Caki2 (cell line): ENCODE results near the gene SLC24A3. TPM values are rescaled to one million over a fixed set of nuclear protein-coding genes. Genes with fewer than 3 reads are reported as not detected.

Source experiments
- DNase-seq: peaks from one replicate; pipeline ENCODE4 v3.0.0-alpha.2; 2015; ENCODE audit warnings: low read depth
- in situ Hi-C: cut with HindIII; loops from 2 replicates; pipeline ENCODE4 v1.10.0; 2016; ENCODE audit warnings: low sequenced_read_pairs, low pct_unique_long_range_greater_than_20kb, mixed read lengths
- total RNA-seq: library from RNA; depleted of rRNA; stranded (reverse); fragments of >200 nt; shearing (Covaris generic); gene quantifications from 2 replicates; pipeline ENCODE4 v1.2.3, GENCODE V29; 2014; ENCODE audit warnings: low replicate concordance

The SLC24A3 gene
- total RNA-seq, 1 experiment from 2014 or later, result not detected

GRCh38 chr20:19602675-19603375, 390.4 kb downstream of the SLC24A3 start:
- in situ Hi-C loops, result no loop called here
- DNase-seq, result no peak

GRCh38 chr20:19603376-19603750, 390.9 kb downstream of the SLC24A3 start:
- in situ Hi-C loops, result no loop called here
- DNase-seq, result no peak

GRCh38 chr20:19605786-19606485, 393.5 kb downstream of the SLC24A3 start:
- in situ Hi-C loops, result no loop called here
- no peak for DNase-seq

- no peak for DNase-seq
- in situ Hi-C loops, result no loop called here
These were observed 397.3 kb downstream of the SLC24A3 start for GRCh38 chr20:19609642-19610223.

GRCh38 chr20:19615629-19616028, 403.2 kb downstream of the SLC24A3 start:
- in situ Hi-C loops, result no loop called here

GRCh38 chr20:19616081-19616480, 403.6 kb downstream of the SLC24A3 start:
- in situ Hi-C loops, result no loop called here

More at GRCh38 chr20:19615629-19616028, 403.2 kb downstream of the SLC24A3 start:
- DNase-seq, result no peak

GRCh38 chr20:19616620-19617019, 404.2 kb downstream of the SLC24A3 start:
- in situ Hi-C loops, result no loop called here
- DNase-seq, result no peak

More at GRCh38 chr20:19616081-19616480, 403.6 kb downstream of the SLC24A3 start:
- DNase-seq, result no peak

- DNase-seq, result no peak
- in situ Hi-C loops, result no loop called here
These were observed 404.8 kb downstream of the SLC24A3 start for GRCh38 chr20:19617256-19617655.

GRCh38 chr20:19618711-19619110, 406.3 kb downstream of the SLC24A3 start:
- DNase-seq, result no peak

GRCh38 chr20:19619904-19620430, 407.5 kb downstream of the SLC24A3 start:
- in situ Hi-C loops, result no loop called here
- DNase-seq, result no peak

More at GRCh38 chr20:19618711-19619110, 406.3 kb downstream of the SLC24A3 start:
- in situ Hi-C loops, result no loop called here

- in situ Hi-C loops, result no loop called here
- no peak for DNase-seq
These were observed 408.0 kb downstream of the SLC24A3 start for GRCh38 chr20:19620446-19620845.

GRCh38 chr20:19621072-19621471, 408.6 kb downstream of the SLC24A3 start:
- DNase-seq, result no peak
- in situ Hi-C loops, result no loop called here

- DNase-seq, result no peak
- in situ Hi-C loops, result no loop called here
These were observed 412.0 kb downstream of the SLC24A3 start for GRCh38 chr20:19624221-19624965.

GRCh38 chr20:19625426-19625825, 413.0 kb downstream of the SLC24A3 start:
- in situ Hi-C loops, result no loop called here
- no peak for DNase-seq

GRCh38 chr20:19626896-19627295, 414.5 kb downstream of the SLC24A3 start:
- in situ Hi-C loops, result no loop called here
- DNase-seq, result no peak

GRCh38 chr20:19628570-19629134, 416.2 kb downstream of the SLC24A3 start:
- peak; percentile 46 for DNase-seq
- in situ Hi-C loops, result no loop called here

- in situ Hi-C loops, result no loop called here
- no peak for DNase-seq
These were observed 419.0 kb downstream of the SLC24A3 start for GRCh38 chr20:19631410-19631809.

GRCh38 chr20:19633985-19634384, 421.5 kb downstream of the SLC24A3 start:
- DNase-seq, result no peak
- in situ Hi-C loops, result no loop called here
